DND-41 (cell line): ENCODE data around the gene GRP.

Experiments
- ATAC-seq: fragments of 200-7000 bp; cut with Tn5 transposase; 3 replicates; pipeline ENCODE4 v1.9.1; 2021; ENCODE audit warnings: low read depth; ENCODE audit not compliant: insufficient read depth
- DNase-seq: peaks from one replicate; pipeline ENCODE4 v3.0.0-alpha.2; 2020
- H2AFZ ChIP-seq: 2 replicates; pipeline ENCODE4 v1.6.0; 2012; ENCODE audit warnings: low read depth, low read length
- H3K27ac ChIP-seq: 2 replicates; pipeline ENCODE4 v1.5.1; 2012; ENCODE audit warnings: low read length, inconsistent platforms
- H3K27me3 ChIP-seq: fragments of 200-600 bp; sonication (generic); 2 replicates; pipeline ENCODE4 v1.6.0; 2012; ENCODE audit warnings: low read length, mild to moderate bottlenecking, inconsistent platforms; ENCODE audit not compliant: insufficient read depth, poor library complexity
- H3K36me3 ChIP-seq: 2 replicates; pipeline ENCODE4 v1.5.1; 2012; ENCODE audit warnings: low read length, inconsistent platforms; ENCODE audit not compliant: insufficient read depth
- H3K4me1 ChIP-seq: 2 replicates; pipeline ENCODE4 v1.5.1; 2012; ENCODE audit warnings: mild to moderate bottlenecking, low read length; ENCODE audit not compliant: insufficient read depth
- H3K4me2 ChIP-seq: 2 replicates; pipeline ENCODE4 v1.6.0; 2012; ENCODE audit warnings: mild to moderate bottlenecking, moderate library complexity, low read length, inconsistent platforms; ENCODE audit not compliant: insufficient read depth
- H3K4me3 ChIP-seq, 2 experiments: fragments of 200-600 bp in 1 of 2; shearing (Covaris generic) in 1 of 2; 2 replicates each; pipeline ENCODE4 v1.5.1; 2012 to 2016; ENCODE audit warnings: inconsistent platforms in 2 of 2, low read length in 2 of 2, mild to moderate bottlenecking in 2 of 2, low read depth in 1 of 2, moderate library complexity in 1 of 2
- H3K79me2 ChIP-seq: 2 replicates; pipeline ENCODE4 v1.6.0; 2012; ENCODE audit warnings: low read length, inconsistent platforms; ENCODE audit not compliant: insufficient read depth
- H3K9ac ChIP-seq: 2 replicates; pipeline ENCODE4 v1.6.0; 2012; ENCODE audit warnings: low read depth, mild to moderate bottlenecking, inconsistent platforms, low read length, moderate library complexity
- H3K9me3 ChIP-seq: 2 replicates; pipeline ENCODE4 v1.5.1; 2012; ENCODE audit warnings: low read length, moderate library complexity, mild to moderate bottlenecking, inconsistent platforms; ENCODE audit not compliant: insufficient read depth, severe bottlenecking
- H4K20me1 ChIP-seq: 2 replicates; pipeline ENCODE4 v1.6.0; 2012; ENCODE audit warnings: low read length; ENCODE audit not compliant: insufficient read depth
- EZH2 ChIP-seq: IDR thresholded peaks from 3 replicates; pipeline ENCODE4 v1.6.1; 2012; ENCODE audit warnings: borderline replicate concordance, low read depth, mild to moderate bottlenecking, moderate library complexity, low read length, inconsistent platforms; ENCODE audit not compliant: severe bottlenecking
- TF ChIP-seq, protein P1 (sequence below): IDR thresholded peaks from 2 replicates; pipeline ENCODE4 v1.5.1; 2012; ENCODE audit warnings: borderline replicate concordance, low read length, moderate library complexity, mild to moderate bottlenecking; ENCODE audit not compliant: poor library complexity, severe bottlenecking; ENCODE audit errors: extremely low read depth

GRP gene

DNA sequence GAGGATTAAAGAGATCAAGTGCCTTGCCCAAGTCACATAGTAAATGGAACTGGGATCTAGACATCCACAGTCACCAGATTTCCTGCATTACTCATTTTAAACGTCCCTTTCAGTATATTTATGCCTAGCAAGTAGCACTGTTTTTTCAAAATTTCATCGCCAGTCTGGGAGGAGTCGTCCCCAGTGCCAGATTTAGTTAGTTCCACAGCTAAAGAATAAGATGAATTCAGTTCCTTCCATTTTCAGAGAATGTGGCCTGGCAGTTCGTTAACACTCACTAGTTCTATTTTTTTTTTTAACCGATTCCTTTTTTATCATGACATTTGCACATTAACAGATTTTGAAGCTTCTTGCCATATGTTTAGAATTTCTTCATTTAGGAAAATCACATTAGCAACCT is 11.2 kb downstream of the GRP start:
- no peak for ATAC-seq
- H4K20me1 ChIP-seq, result no peaks in the 10 kb centered on the region

DNA sequence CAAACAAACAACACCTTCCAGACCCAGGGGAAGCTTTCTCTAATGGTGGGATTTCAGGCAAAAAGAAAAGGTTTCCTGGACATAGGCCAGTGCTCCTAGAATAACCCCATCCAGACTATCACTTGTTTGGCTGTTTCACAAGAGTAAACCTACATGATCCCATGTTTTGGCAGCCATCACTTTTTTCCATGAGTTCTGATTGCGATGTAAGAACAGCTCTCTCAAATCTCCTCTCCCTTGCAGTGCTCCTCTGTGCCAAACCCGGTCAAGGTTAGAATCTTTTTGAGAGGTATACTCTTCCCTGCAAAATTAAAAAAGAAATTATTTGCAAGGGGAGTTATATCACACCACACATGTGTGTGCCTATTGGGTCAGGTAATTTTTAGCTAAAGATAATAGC is 11.9 kb downstream of the GRP start:
- H3K79me2 ChIP-seq, result no peaks in the 10 kb centered on the region
- H3K4me1 ChIP-seq, result no peaks in the 10 kb centered on the region
- no peak overlapping the region for H3K9ac ChIP-seq
- H3K27me3 ChIP-seq, result peaks cover 5% of the 10 kb centered on the region
- no peaks in the 10 kb centered on the region for H3K36me3 ChIP-seq
- no peak overlapping the region for H3K27ac ChIP-seq
- no peak overlapping the region for H2AFZ ChIP-seq
- no peak for ATAC-seq
- H3K9me3 ChIP-seq, result no peaks in the 10 kb centered on the region
- TF ChIP-seq EZH2, result no peak
- TF ChIP-seq, protein P1, sequence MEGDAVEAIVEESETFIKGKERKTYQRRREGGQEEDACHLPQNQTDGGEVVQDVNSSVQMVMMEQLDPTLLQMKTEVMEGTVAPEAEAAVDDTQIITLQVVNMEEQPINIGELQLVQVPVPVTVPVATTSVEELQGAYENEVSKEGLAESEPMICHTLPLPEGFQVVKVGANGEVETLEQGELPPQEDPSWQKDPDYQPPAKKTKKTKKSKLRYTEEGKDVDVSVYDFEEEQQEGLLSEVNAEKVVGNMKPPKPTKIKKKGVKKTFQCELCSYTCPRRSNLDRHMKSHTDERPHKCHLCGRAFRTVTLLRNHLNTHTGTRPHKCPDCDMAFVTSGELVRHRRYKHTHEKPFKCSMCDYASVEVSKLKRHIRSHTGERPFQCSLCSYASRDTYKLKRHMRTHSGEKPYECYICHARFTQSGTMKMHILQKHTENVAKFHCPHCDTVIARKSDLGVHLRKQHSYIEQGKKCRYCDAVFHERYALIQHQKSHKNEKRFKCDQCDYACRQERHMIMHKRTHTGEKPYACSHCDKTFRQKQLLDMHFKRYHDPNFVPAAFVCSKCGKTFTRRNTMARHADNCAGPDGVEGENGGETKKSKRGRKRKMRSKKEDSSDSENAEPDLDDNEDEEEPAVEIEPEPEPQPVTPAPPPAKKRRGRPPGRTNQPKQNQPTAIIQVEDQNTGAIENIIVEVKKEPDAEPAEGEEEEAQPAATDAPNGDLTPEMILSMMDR, result no peak
- H3K4me2 ChIP-seq, result no peak overlapping the region
- no peak overlapping the region for H3K4me3 ChIP-seq
- H4K20me1 ChIP-seq, result no peaks in the 10 kb centered on the region
- DNase-seq, result no peak

More for the DNA sequence above, 11.2 kb downstream of the GRP start:
- no peak for DNase-seq
- Histone ChIP-seq H3K27me3 (peaks cover 5% of the 10 kb centered on the region), H2AFZ (no peak overlapping the region), H3K9me3 (no peaks in the 10 kb centered on the region), H3K79me2 (no peaks in the 10 kb centered on the region), H3K36me3 (no peaks in the 10 kb centered on the region), H3K27ac (no peak overlapping the region), H3K4me1 (no peaks in the 10 kb centered on the region), H3K4me2 (no peak overlapping the region), H3K4me3 (no peak overlapping the region), H3K9ac (no peak overlapping the region)
- TF ChIP-seq, protein P1, result no peak
- TF ChIP-seq EZH2, result no peak

DNA sequence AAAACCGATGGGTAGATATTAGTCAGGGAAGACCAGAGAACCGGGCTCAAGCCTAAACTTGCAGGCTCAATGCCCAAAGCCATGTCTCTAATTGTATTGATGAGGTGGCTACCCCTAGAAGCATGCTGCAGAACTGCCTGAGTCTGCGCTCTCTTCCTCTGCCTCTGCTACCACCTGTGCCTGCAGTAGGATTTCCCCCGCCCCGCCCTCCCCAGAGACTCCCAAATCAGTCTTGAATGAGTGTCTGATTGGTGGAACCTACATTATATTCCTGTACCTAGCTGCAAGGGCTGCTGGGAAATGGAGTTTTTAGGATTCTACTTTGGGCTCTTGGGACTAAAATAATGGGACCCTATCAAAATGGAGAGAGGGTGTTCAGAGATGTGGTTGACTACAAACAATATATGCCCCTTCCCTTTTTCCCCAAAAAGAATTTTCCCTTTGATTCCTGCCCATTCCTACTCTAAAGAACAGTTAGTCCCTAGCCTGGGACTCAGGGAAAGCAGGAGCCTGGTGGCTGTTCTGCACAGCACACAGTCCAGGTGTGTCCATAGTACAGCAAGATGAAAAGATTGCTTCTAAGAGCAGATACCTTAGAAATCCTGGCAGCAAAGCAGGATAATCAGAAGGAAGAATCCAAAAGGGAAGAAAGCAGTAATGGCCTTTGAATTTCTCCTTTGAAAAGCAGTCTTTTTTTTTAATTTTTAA is 12.5 kb downstream of the GRP start:
- no peaks in the 10 kb centered on the region for H3K79me2 ChIP-seq
- H3K4me2 ChIP-seq, result no peak overlapping the region
- H3K4me3 ChIP-seq, result no peak overlapping the region
- H3K9ac ChIP-seq, result no peak overlapping the region
- H2AFZ ChIP-seq, result no peak overlapping the region
- H3K27ac ChIP-seq, result no peak overlapping the region
- H3K9me3 ChIP-seq, result no peaks in the 10 kb centered on the region
- no peaks in the 10 kb centered on the region for H4K20me1 ChIP-seq
- TF ChIP-seq EZH2, result no peak
- TF ChIP-seq, protein P1, result no peak
- no peak for ATAC-seq
- peaks cover 5% of the 10 kb centered on the region for H3K27me3 ChIP-seq
- no peak for DNase-seq
- no peaks in the 10 kb centered on the region for H3K4me1 ChIP-seq
- no peaks in the 10 kb centered on the region for H3K36me3 ChIP-seq
